Measurements from ENCODE around the gene USP37. TPM values are rescaled to one million over a fixed set of nuclear protein-coding genes. Genes with fewer than 3 reads are reported as not detected.
A peak's percentile ranks its signal among the peaks of the same experiment; 100 is the strongest.

The USP37 gene
- total and polyA plus RNA-seq, 2 of the 13 experiments (the other 11 are each of a cell fraction or from before 2014, with no cell fraction given) = 6.5 to 30.6 TPM

- TF ChIP-seq DNMT3B (CRISPR knock-in tag; conservative IDR thresholded peaks at IDR 0.05) (0 out of 2 replicates have a peak, but pooled peaks have one; percentile 17), GMEB1 (CRISPR knock-in tag; IDR thresholded peaks at IDR 0.05; ENCODE audit: borderline replicate concordance) (peak; percentile 35; the same call in 1 of the 2 replicates), KDM2A (CRISPR knock-in tag; IDR thresholded peaks at IDR 0.05; ENCODE audit: borderline replicate concordance, low read depth) (peak; percentile 100), ZFP62 (CRISPR knock-in tag; IDR thresholded peaks at IDR 0.05) (no peak), CREB1 (IDR thresholded peaks at IDR 0.05) (0 out of 2 replicates have a peak, but pooled peaks have one; percentile 11), CREB1 (CRISPR knock-in tag; IDR thresholded peaks at IDR 0.05) (no peak), KLF16 (CRISPR knock-in tag; IDR thresholded peaks at IDR 0.05) (peak in 1 of 2 experiments; percentile 80; a peak in 1 of 4 replicates), BCL6 (CRISPR knock-in tag; IDR thresholded peaks at IDR 0.05) (peak; percentile 63), TBX3 (IDR thresholded peaks at IDR 0.05; ENCODE audit: borderline replicate concordance) (0 out of 2 replicates have a peak, but pooled peaks have one; percentile 24), MTA1 (CRISPR knock-in tag; IDR thresholded peaks at IDR 0.05; ENCODE audit: borderline replicate concordance) (peak; percentile 29; the same call in 1 of the 2 replicates), ZNF639 (CRISPR knock-in tag; conservative IDR thresholded peaks at IDR 0.05) (peak; percentile 9; the same call in 1 of the 2 replicates), ZNF687 (CRISPR knock-in tag; IDR thresholded peaks at IDR 0.05) (peak; percentile 73), NR1H2 (CRISPR knock-in tag; IDR thresholded peaks at IDR 0.05; ENCODE audit: borderline replicate concordance, low read depth) (no peak), DRAP1 (CRISPR knock-in tag; IDR thresholded peaks at IDR 0.05) (peak; percentile 24; the same call in 1 of the 2 replicates), ZNF136 (CRISPR knock-in tag; IDR thresholded peaks at IDR 0.05; ENCODE audit: low read depth) (no peak), TBP (CRISPR knock-in tag; IDR thresholded peaks at IDR 0.05) (0 out of 2 replicates have a peak, but pooled peaks have one; percentile 10), KDM4B (CRISPR knock-in tag; IDR thresholded peaks at IDR 0.05) (peak; percentile 60), PITX1 (CRISPR knock-in tag; IDR thresholded peaks at IDR 0.05) (no peak), MTA3 (CRISPR knock-in tag; IDR thresholded peaks at IDR 0.05) (no peak), ZMAT3 (CRISPR knock-in tag; conservative IDR thresholded peaks at IDR 0.05) (peak; percentile 77), MIER3 (CRISPR knock-in tag; IDR thresholded peaks at IDR 0.05; ENCODE audit: borderline replicate concordance) (peak; percentile 77; the same call in 1 of the 2 replicates), HHEX (CRISPR knock-in tag; IDR thresholded peaks at IDR 0.05) (peak; percentile 37; the same call in 1 of the 2 replicates), KLF6 (CRISPR knock-in tag; IDR thresholded peaks at IDR 0.05) (peak; percentile 75; the same call in 1 of the 2 replicates), ZNF230 (CRISPR knock-in tag; IDR thresholded peaks at IDR 0.05) (no peak)
Measured at GRCh38 chr2:218406209-218406948, 161.8 kb downstream of the USP37 start (continued).

All from HepG2 (cell line).